Endothelial cell of umbilical vein (primary cell): ENCODE measurements around the gene TEKT5. TPM values are rescaled to one million over a fixed set of nuclear protein-coding genes. Genes with fewer than 3 reads are reported as not detected.

Experiments used
- BruUV-seq: library from RNA; stranded (reverse); fragments of 400-500 nt; replicated peaks from 2 replicates; lab custom pipeline; 2021; lab: Mats Ljungman, UMichigan
- CTCF ChIA-PET: fragments of 300-600, 350-600 bp; sonication (Branson Sonifier 250); formaldehyde crosslinking; loops from one replicate; lab custom pipeline; 2021; ENCODE audit warnings: antibody characterized with exemption, inconsistent platforms; lab: Charles Lee
- POLR2A ChIA-PET: fragments of 300-600, 350-600 bp; sonication (Branson Sonifier 250); formaldehyde crosslinking; loops from one replicate; lab custom pipeline; 2021; ENCODE audit warnings: antibody characterized with exemption, inconsistent platforms; lab: Charles Lee
- DNase-seq: peaks from one replicate; pipeline ENCODE4 v3.0.0-alpha.2; 2011; ENCODE audit warnings: low read depth, low spot score
- FAIRE-seq: peaks from 2 replicates; lab custom pipeline; 2011; peaks lifted over from hg19 to GRCh38; lab: Jason Lieb, UNC
- H2AFZ ChIP-seq: 2 replicates; pipeline ENCODE4 v1.6.0; 2012; ENCODE audit warnings: low read depth, low read length, control low read depth, inconsistent platforms
- H3K27ac ChIP-seq: 2 replicates; pipeline ENCODE4 v1.5.1; 2011; ENCODE audit warnings: low read depth, mild to moderate bottlenecking, control low read depth, low read length, moderate library complexity; ENCODE audit not compliant: insufficient read depth
- H3K27me3 ChIP-seq, 2 experiments: 2 replicates each; pipeline versions ENCODE4 v1.6.0 to v1.6.1; 2011; ENCODE audit warnings: low read length in 2 of 2, mixed read lengths in 1 of 2; ENCODE audit not compliant: control insufficient read depth in 2 of 2, insufficient read depth in 2 of 2
- H3K36me3 ChIP-seq, 2 experiments: 2 replicates in 1 of 2; 3 replicates in 1 of 2; pipeline ENCODE4 v1.5.1; 2011; ENCODE audit warnings: low read length in 2 of 2, mild to moderate bottlenecking in 1 of 2, moderate library complexity in 1 of 2; ENCODE audit not compliant: control insufficient read depth in 2 of 2, insufficient read depth in 2 of 2; ENCODE audit errors: extremely low read depth in 1 of 2
- H3K4me1 ChIP-seq: 3 replicates; pipeline ENCODE4 v1.5.1; 2011; ENCODE audit warnings: mild to moderate bottlenecking, low read length; ENCODE audit not compliant: control insufficient read depth, insufficient read depth; ENCODE audit errors: extremely low read depth
- H3K4me2 ChIP-seq: 2 replicates; pipeline ENCODE4 v1.6.1; 2011; ENCODE audit warnings: low read length, control low read depth, mixed read lengths; ENCODE audit not compliant: insufficient read depth
- H3K4me3 ChIP-seq, 3 experiments: fragments of 200-600 bp in 1 of 3; sonication (generic), shearing (Covaris generic) in 1 of 3; replicated peaks in 1 of 3; 2 replicates each; pipeline ENCODE4 v1.5.1; 2011 to 2016; ENCODE audit warnings: control low read depth in 3 of 3, low read length in 3 of 3, mild to moderate bottlenecking in 2 of 3, inconsistent platforms in 1 of 3, low read depth in 1 of 3, moderate library complexity in 1 of 3; ENCODE audit not compliant: insufficient read depth in 1 of 3
- H3K79me2 ChIP-seq: 2 replicates; pipeline ENCODE4 v1.6.0; 2012; ENCODE audit warnings: low read length, inconsistent platforms; ENCODE audit not compliant: control insufficient read depth, insufficient read depth
- H3K9ac ChIP-seq: replicated peaks from 2 replicates; pipeline ENCODE3; 2011; ENCODE audit warnings: low read length, control low read depth; ENCODE audit not compliant: insufficient read depth; ENCODE audit errors: extremely low read depth
- H3K9me1 ChIP-seq: replicated peaks from 3 replicates; pipeline ENCODE4 v1.6.0; 2011; ENCODE audit warnings: mild to moderate bottlenecking, low read length; ENCODE audit not compliant: control insufficient read depth, insufficient read depth; ENCODE audit errors: extremely low read depth
- H3K9me3 ChIP-seq: replicated peaks from 2 replicates; pipeline ENCODE4 v1.5.1; 2012; ENCODE audit warnings: low read length, inconsistent platforms; ENCODE audit not compliant: control insufficient read depth, insufficient read depth
- H4K20me1 ChIP-seq: replicated peaks from 2 replicates; pipeline ENCODE3; 2011; ENCODE audit warnings: mild to moderate bottlenecking, low read length; ENCODE audit not compliant: control insufficient read depth, insufficient read depth; ENCODE audit errors: extremely low read depth
- CTCF ChIP-seq, 2 donors: IDR thresholded peaks; 1 replicate in 1 of 2; 2 replicates in 1 of 2; pipeline ENCODE4 v1.5.1; 2011; ENCODE audit warnings: low read length in 2 of 2, mild to moderate bottlenecking in 2 of 2, moderate library complexity in 2 of 2, control low read depth in 1 of 2, inconsistent platforms in 1 of 2, low read depth in 1 of 2; ENCODE audit not compliant: insufficient read depth in 1 of 2; ENCODE audit errors: extremely low read depth in 1 of 2
- EZH2 ChIP-seq: IDR thresholded peaks from 2 replicates; pipeline ENCODE4 v1.6.1; 2012; ENCODE audit warnings: borderline replicate concordance, low read depth, mild to moderate bottlenecking, moderate library complexity, low read length, inconsistent platforms; ENCODE audit not compliant: severe bottlenecking
- FOS ChIP-seq: IDR thresholded peaks from 2 replicates; pipeline ENCODE4 v1.6.1; 2011; ENCODE audit warnings: mild to moderate bottlenecking, low read length, moderate library complexity, borderline replicate concordance; ENCODE audit not compliant: insufficient read depth
- GATA2 ChIP-seq: IDR thresholded peaks from 2 replicates; pipeline ENCODE4 v1.7.0; 2011; ENCODE audit warnings: low read depth, mild to moderate bottlenecking, moderate library complexity, mixed read lengths, low read length; ENCODE audit not compliant: insufficient read length, insufficient read depth
- JUN ChIP-seq: IDR thresholded peaks from 2 replicates; pipeline ENCODE4 v1.6.1; 2011; ENCODE audit warnings: borderline replicate concordance, low read depth; ENCODE audit not compliant: insufficient read length, insufficient read depth
- POLR2A ChIP-seq: IDR thresholded peaks from 2 replicates; pipeline ENCODE4 v1.6.1; 2012; ENCODE audit warnings: low read depth, mild to moderate bottlenecking, control low read depth, low read length
- POLR2AphosphoS5 ChIP-seq: IDR thresholded peaks from 2 replicates; pipeline ENCODE4 v1.6.1; 2012; ENCODE audit warnings: low read depth, mild to moderate bottlenecking, control low read depth, low read length, moderate library complexity; ENCODE audit not compliant: insufficient read depth
- dilution Hi-C: fragments of 300-500 bp; cut with MboI; formaldehyde crosslinking; loops from one replicate; pipeline ENCODE4 v1.15.0; 2019; ENCODE audit warnings: low sequenced_read_pairs; ENCODE audit not compliant: extremely low pct_ligation_motif_present
- intact Hi-C: fragments of 100-400 bp; cut with micrococcal nuclease; formaldehyde crosslinking; loops from one replicate; pipeline ENCODE4 v1.10.0; 2022
- polyA plus RNA-seq, 4 experiments: library from polyadenylated mRNA; depleted of rRNA in 3 of 4; stranded (reverse) in 3 of 4; unstranded in 1 of 4; fragments of >200 nt; gene quantifications; 2 replicates each; pipeline versions ENCODE4 v1.2.1 to v1.2.3, GENCODE V29; 2011 to 2012; ENCODE audit warnings: missing spikeins in 1 of 4
- total RNA-seq: library from RNA; stranded (reverse); gene quantifications from 2 replicates; pipeline ENCODE4 v1.2.3, GENCODE V29; 2021

The TEKT5 gene
- total and polyA plus RNA-seq, 2 donors (not counting 3 experiments of a cell fraction or from before 2014, with no cell fraction given): not detected

GRCh38 chr16:10663146-10663545 is 31.6 kb downstream of the TEKT5 start:
- Histone ChIP-seq H3K27me3 (no peaks in the 10 kb centered on the region), H3K9me1 (no peaks in the 10 kb centered on the region), H4K20me1 (no peaks in the 10 kb centered on the region), H3K79me2 (no peaks in the 10 kb centered on the region), H3K4me1 (no peaks in the 10 kb centered on the region), H3K27ac (no peak overlapping the region), H2AFZ (no peak overlapping the region), H3K36me3 (no peaks in the 10 kb centered on the region), H3K9me3 (no peaks in the 10 kb centered on the region), H3K4me2 (no peak overlapping the region), H3K4me3 (no peak overlapping the region), H3K9ac (no peak overlapping the region)
- intact Hi-C loops (no loop called here), dilution Hi-C loops (no loop called here)
- ChIA-PET POLR2A (no interaction called here), CTCF (no interaction called here)
- BruUV-seq: no TSS peak
- TF ChIP-seq FOS: no peak
- no peak for TF ChIP-seq CTCF (IDR thresholded peaks at IDR 0.05; ENCODE audit: extremely low read depth in 1 of 2, insufficient read depth in 1 of 2, low read depth in 1 of 2, low read length in 2 of 2)
- TF ChIP-seq POLR2A: no peak
- no peak for TF ChIP-seq JUN
- no peak for TF ChIP-seq POLR2AphosphoS5
- TF ChIP-seq GATA2: no peak
- TF ChIP-seq EZH2: no peak
- FAIRE-seq (no peak), DNase-seq (no peak)
